Measurements from ENCODE around the gene PTCH2. TPM values are rescaled to one million over a fixed set of nuclear protein-coding genes. Genes with fewer than 3 reads are reported as not detected.

Gene PTCH2
- total RNA-seq, 2 donors from 2014 or later, result 1.5 to 1.6 TPM

GRCh38 chr1:44822131-44822701, 20.8 kb downstream of the PTCH2 start:
- peaks cover 17% of the 10 kb centered on the region for H3K4me1 Mint-ChIP-seq
- Histone ChIP-seq H3K4me3 (ENCODE audit: low read length) (no peak overlapping the region), H3K4me1 (ENCODE audit: control insufficient read depth, insufficient read depth, low read length) (no peaks in the 10 kb centered on the region), H3K9ac (ENCODE audit: extremely low read depth, low read length, poor library complexity, severe bottlenecking) (no peak overlapping the region), H3K9me3 (ENCODE audit: control insufficient read depth, low read length) (no peaks in the 10 kb centered on the region), H3K27ac (ENCODE audit: low read depth, low read length) (no peak overlapping the region), H3K36me3 (ENCODE audit: control insufficient read depth, insufficient read depth, low read length) (no peaks in the 10 kb centered on the region), H3K27me3 (ENCODE audit: control insufficient read depth, insufficient read depth, low read length, poor library complexity, severe bottlenecking) (no peaks in the 10 kb centered on the region)
- no peaks in the 10 kb centered on the region for H3K9me3 Mint-ChIP-seq
- no peak for TF ChIP-seq CTCF (conservative IDR thresholded peaks at IDR 0.05)
- no peak overlapping the region for H3K27ac Mint-ChIP-seq
- peaks cover 5% of the 10 kb centered on the region for H3K27me3 Mint-ChIP-seq (ENCODE audit: insufficient read depth)
- H3K4me3 Mint-ChIP-seq, result no peak overlapping the region
- no peaks in the 10 kb centered on the region for H3K36me3 Mint-ChIP-seq (ENCODE audit: low read depth)
- 87 to 90% methylated on average over 2 to 6 of the region's 6 CpGs for WGBS, 2 experiments (ENCODE audit: insufficient coverage in 1 of 2, insufficient read length in 1 of 2)
- DNase-seq, result peak; percentile 50

DNA sequence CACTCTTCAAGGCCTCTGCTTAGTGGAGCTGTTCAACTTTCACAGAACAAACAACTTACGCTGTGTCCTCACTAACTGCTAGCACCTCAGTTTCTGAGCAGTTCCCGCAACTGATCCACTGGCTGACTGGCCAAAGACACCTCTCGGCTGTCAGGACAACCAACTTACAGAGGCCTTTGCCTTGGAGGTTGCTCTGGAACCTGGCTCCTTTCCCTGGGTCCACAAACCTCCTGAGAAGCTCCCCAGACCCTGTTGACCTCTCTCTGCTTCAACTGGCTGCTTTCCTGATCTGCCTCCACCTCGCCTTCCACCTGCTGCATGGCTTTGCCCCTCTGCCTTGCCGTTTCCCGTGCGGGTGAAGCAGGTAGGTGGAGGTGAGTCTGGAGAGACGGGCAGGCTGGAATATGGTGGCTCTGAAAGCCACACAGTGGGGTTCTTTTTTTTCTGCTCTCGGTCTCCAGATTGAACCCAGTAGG, 21.8 kb downstream of the PTCH2 start:
- peak overlapping the region; percentile 100 for H3K27ac Mint-ChIP-seq
- no peak for TF ChIP-seq CTCF (conservative IDR thresholded peaks at IDR 0.05)
- Histone ChIP-seq H3K9ac (ENCODE audit: extremely low read depth, low read length, poor library complexity, severe bottlenecking) (no peak overlapping the region), H3K36me3 (ENCODE audit: control insufficient read depth, insufficient read depth, low read length) (no peaks in the 10 kb centered on the region), H3K4me1 (ENCODE audit: control insufficient read depth, insufficient read depth, low read length) (no peaks in the 10 kb centered on the region), H3K4me3 (ENCODE audit: low read length) (no peak overlapping the region), H3K9me3 (ENCODE audit: control insufficient read depth, low read length) (no peaks in the 10 kb centered on the region), H3K27ac (ENCODE audit: low read depth, low read length) (no peak overlapping the region), H3K27me3 (ENCODE audit: control insufficient read depth, insufficient read depth, low read length, poor library complexity, severe bottlenecking) (no peaks in the 10 kb centered on the region)
- H3K9me3 Mint-ChIP-seq, result no peaks in the 10 kb centered on the region
- DNase-seq, result peak; percentile 50
- peak overlapping the region; percentile 65 for H3K4me3 Mint-ChIP-seq
- no peaks in the 10 kb centered on the region for H3K36me3 Mint-ChIP-seq (ENCODE audit: low read depth)
- H3K4me1 Mint-ChIP-seq, result peaks cover 17% of the 10 kb centered on the region
- peaks cover 5% of the 10 kb centered on the region for H3K27me3 Mint-ChIP-seq (ENCODE audit: insufficient read depth)
- WGBS, 2 experiments (ENCODE audit: insufficient coverage in 1 of 2, insufficient read length in 1 of 2), result 91 to 95% methylated on average over 7 to 9 of the region's 9 CpGs

- no peak for TF ChIP-seq CTCF (conservative IDR thresholded peaks at IDR 0.05)
- no peaks in the 10 kb centered on the region for H3K36me3 Mint-ChIP-seq (ENCODE audit: low read depth)
- peak overlapping the region; percentile 65 for H3K4me3 Mint-ChIP-seq
- H3K27ac Mint-ChIP-seq, result peak overlapping the region; percentile 100
- peaks cover 18% of the 10 kb centered on the region for H3K4me1 Mint-ChIP-seq
- whole genome bisulfite sequencing, 2 experiments (ENCODE audit: insufficient coverage in 1 of 2, insufficient read length in 1 of 2), result 59% methylated on average over 16 to 25 of the region's 25 CpGs
- H3K27me3 ChIP-seq (ENCODE audit: control insufficient read depth, insufficient read depth, low read length, poor library complexity, severe bottlenecking), result no peaks in the 10 kb centered on the region
- H3K27ac ChIP-seq (ENCODE audit: low read depth, low read length), result peak overlapping the region; percentile 99
- no peaks in the 10 kb centered on the region for H3K9me3 ChIP-seq (ENCODE audit: control insufficient read depth, low read length)
- H3K36me3 ChIP-seq (ENCODE audit: control insufficient read depth, insufficient read depth, low read length), result no peaks in the 10 kb centered on the region
- no peaks in the 10 kb centered on the region for H3K4me1 ChIP-seq (ENCODE audit: control insufficient read depth, insufficient read depth, low read length)
- H3K4me3 ChIP-seq (ENCODE audit: low read length), result peak overlapping the region; percentile 78
- no peak for DNase-seq
- H3K9ac ChIP-seq (ENCODE audit: extremely low read depth, low read length, poor library complexity, severe bottlenecking), result peak overlapping the region; percentile 99
- no peaks in the 10 kb centered on the region for H3K9me3 Mint-ChIP-seq
- peaks cover 5% of the 10 kb centered on the region for H3K27me3 Mint-ChIP-seq (ENCODE audit: insufficient read depth)
These were observed 22.5 kb downstream of the PTCH2 start for GRCh38 chr1:44820328-44821239.

Measured in endodermal cell (in vitro differentiated cells).